Measurements from ENCODE around the gene COL8A1. TPM values are rescaled to one million over a fixed set of nuclear protein-coding genes. Genes with fewer than 3 reads are reported as not detected.
"Not testable (repeated sequence)": the region's sequence is repeated elsewhere in the genome, so short reads cannot be mapped to it uniquely, and the experiment has no call there.

Gene COL8A1
- total RNA-seq = 263 and 653 TPM in 2 replicates

- peak; percentile 89 for DNase-seq
Measured at GRCh38 chr3:99638167-99638948, at the start of gene COL8A1. COL8A1 (plus strand) TSS chr3:99638594; CDS start chr3:99790683, 152,089 bp downstream.

- DNase-seq = not testable (repeated sequence)
Measured at GRCh38 chr3:99589168-99589567, 49.2 kb upstream of the COL8A1 start.

- no peak for DNase-seq
Measured at GRCh38 chr3:99599894-99600293, 38.5 kb upstream of the COL8A1 start.

- no peak for DNase-seq
Measured at GRCh38 chr3:99601515-99601914, 36.9 kb upstream of the COL8A1 start.

- no peak for DNase-seq
Measured at GRCh38 chr3:99602183-99602582, 36.2 kb upstream of the COL8A1 start.

- DNase-seq = no peak
Measured at GRCh38 chr3:99607151-99607550, 31.2 kb upstream of the COL8A1 start.

- no peak for DNase-seq
Measured at GRCh38 chr3:99614768-99615167, 23.6 kb upstream of the COL8A1 start.

- no peak for DNase-seq
Measured at GRCh38 chr3:99620077-99620767, 18.2 kb upstream of the COL8A1 start.

- peak; percentile 21 for DNase-seq
Measured at GRCh38 chr3:99620976-99621375, 17.4 kb upstream of the COL8A1 start.

- DNase-seq = no peak
Measured at GRCh38 chr3:99624496-99625236, 13.7 kb upstream of the COL8A1 start.

- no peak for DNase-seq
Measured at GRCh38 chr3:99625237-99625622, 13.2 kb upstream of the COL8A1 start.

GRCh38 chr3:99625643-99626416, 12.6 kb upstream of the COL8A1 start:
- no peak for DNase-seq

GRCh38 chr3:99626417-99626788, 12.0 kb upstream of the COL8A1 start:
- DNase-seq = no peak

- DNase-seq = no peak
Measured at GRCh38 chr3:99627062-99627826, 11.2 kb upstream of the COL8A1 start.

GRCh38 chr3:99630815-99631214, 7.6 kb upstream of the COL8A1 start:
- DNase-seq = no peak

- peak; percentile 86 for DNase-seq
Measured at GRCh38 chr3:99633887-99634558, 4.4 kb upstream of the COL8A1 start.

GRCh38 chr3:99634881-99635280, 3.5 kb upstream of the COL8A1 start:
- DNase-seq = peak; percentile 52

GRCh38 chr3:99635348-99635747, 3.0 kb upstream of the COL8A1 start:
- DNase-seq = no peak

- DNase-seq = peak; percentile 83
Measured at GRCh38 chr3:99637016-99637367, 1.4 kb upstream of the COL8A1 start.

GRCh38 chr3:99637368-99638111, 854 bp upstream of the COL8A1 start:
- DNase-seq = peak; percentile 85

GRCh38 chr3:99639579-99639978, 1.2 kb downstream of the COL8A1 start:
- no peak for DNase-seq

All from dermis blood vessel endothelial cell (primary cell).